Subcutaneous adipose tissue (tissue), 4 donors: ENCODE results near the gene DMXL2. TPM values are rescaled to one million over a fixed set of nuclear protein-coding genes. Genes with fewer than 3 reads are reported as not detected.

Source experiments
- total RNA-seq, 4 donors: library from RNA; depleted of rRNA; stranded (reverse); fragments of >200 nt; gene quantifications; one replicate each; pipeline ENCODE4 v1.1.0, GENCODE V29; 2016
- TF ChIP-seq, protein P1 (sequence below): fragments of 450-650 bp; IDR thresholded peaks from one replicate; pipeline ENCODE4 v1.5.1; 2016; ENCODE audit warnings: low read depth, mild to moderate bottlenecking, control low read depth, antibody characterized with exemption, moderate library complexity

DMXL2 gene
- total RNA-seq, 4 donors from 2014 or later, result 35.2 to 215 (median 77.5) TPM

DNA sequence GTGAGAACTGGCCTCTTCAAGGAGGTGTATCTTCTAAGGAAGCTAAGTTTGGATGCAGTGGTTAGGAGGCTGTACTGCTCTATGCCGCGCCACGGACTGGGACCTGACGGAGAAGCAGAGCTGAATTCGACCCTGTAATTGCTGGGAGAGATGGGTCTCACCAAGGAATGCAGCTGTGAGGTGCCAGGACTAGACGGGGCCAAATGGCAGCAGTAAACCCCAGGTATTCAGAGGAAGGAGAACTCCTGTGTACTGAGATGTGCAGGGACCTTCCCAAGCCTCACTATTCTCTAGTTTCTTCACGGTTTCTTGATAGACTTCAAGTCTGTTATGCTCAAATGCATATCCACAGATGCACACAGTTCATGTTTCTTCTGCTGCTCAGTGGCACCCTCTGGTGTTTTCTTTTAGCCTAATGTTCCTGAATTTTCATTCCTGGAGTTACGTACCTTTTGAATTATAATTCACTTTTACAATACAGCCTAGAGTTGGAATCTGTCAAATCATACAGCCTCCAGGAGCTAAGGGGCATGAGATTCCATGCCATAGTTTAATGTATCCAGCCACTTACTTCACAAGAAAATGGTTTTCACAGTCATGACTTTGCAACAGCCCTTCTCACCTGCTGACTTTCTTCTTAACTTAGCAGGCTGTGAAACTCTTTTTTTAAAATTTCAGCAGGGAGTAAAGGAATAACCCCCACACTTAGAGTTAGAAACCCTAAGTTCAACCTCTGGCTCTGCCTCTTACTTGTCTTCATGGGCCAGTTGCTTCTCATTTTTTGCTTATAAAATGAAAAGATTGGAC is 219.3 kb downstream of the DMXL2 start:
- TF ChIP-seq, protein P1, sequence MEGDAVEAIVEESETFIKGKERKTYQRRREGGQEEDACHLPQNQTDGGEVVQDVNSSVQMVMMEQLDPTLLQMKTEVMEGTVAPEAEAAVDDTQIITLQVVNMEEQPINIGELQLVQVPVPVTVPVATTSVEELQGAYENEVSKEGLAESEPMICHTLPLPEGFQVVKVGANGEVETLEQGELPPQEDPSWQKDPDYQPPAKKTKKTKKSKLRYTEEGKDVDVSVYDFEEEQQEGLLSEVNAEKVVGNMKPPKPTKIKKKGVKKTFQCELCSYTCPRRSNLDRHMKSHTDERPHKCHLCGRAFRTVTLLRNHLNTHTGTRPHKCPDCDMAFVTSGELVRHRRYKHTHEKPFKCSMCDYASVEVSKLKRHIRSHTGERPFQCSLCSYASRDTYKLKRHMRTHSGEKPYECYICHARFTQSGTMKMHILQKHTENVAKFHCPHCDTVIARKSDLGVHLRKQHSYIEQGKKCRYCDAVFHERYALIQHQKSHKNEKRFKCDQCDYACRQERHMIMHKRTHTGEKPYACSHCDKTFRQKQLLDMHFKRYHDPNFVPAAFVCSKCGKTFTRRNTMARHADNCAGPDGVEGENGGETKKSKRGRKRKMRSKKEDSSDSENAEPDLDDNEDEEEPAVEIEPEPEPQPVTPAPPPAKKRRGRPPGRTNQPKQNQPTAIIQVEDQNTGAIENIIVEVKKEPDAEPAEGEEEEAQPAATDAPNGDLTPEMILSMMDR, result no peak

DNA sequence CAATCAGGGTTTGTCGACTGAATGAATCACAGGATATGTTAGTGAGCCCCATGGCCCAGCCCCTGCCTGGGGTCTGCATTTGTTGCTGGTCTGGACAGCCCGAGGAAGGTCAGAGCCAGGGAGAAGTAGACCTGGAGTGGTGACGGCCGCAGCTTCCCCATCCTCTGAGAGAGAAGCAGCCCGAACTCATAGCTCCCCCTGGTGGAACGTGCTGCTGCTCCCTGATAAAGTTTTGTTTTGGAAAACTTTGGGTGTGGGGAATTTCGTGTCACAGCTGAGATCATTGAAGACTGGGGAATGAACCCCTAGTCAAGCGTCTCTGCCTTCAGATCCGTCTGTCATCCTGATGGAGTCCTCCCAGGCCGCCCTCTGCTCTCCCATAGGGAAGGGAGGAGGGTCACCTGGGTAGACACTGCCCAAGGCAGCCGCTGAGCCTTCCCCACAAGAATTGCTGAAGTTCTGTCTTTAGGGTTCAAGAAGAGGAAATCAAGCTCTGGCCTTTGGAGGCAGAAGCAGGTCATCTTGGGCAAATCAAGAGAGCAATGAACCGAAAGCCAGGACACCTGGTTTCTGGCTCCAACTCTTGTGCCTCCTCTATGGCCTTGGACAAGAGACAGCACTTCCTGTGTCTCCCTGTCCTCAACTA is 220.6 kb downstream of the DMXL2 start:
- TF ChIP-seq, protein P1, result no peak

DNA sequence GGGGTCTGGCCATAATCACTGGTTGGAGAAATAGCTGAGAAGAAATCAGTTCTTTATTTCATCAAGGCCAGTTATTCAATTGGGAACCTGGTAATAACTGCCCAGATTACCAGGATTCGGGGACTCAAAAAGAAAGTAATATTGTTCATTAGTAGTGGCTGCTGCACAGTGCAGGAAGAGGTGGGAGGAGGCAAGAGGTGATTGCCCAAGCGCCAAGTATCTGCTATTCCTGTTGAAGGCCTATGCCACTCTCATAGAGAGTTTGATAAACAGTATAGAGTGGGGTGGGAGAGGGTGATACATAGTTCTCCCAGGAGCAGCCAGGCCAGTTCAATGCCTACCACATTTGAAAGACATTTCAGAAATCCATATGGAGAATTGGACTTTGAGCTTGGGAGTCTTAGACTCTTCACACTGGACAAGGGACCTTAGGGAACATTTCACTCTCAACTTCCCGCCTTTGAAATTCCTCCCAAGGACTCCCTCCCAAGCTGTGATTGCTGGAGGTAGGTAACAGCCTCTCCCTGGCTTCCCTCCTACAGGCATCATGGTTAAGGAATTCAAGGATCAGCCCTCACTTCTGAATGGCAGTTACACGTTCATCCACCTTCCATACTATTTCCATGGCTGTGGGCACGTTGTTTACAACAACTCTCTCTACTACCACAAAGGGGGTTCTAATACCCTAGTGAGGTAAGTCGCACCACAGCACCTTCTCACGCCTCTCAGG is 221.4 kb downstream of the DMXL2 start:
- TF ChIP-seq, protein P1, result no peak

DNA sequence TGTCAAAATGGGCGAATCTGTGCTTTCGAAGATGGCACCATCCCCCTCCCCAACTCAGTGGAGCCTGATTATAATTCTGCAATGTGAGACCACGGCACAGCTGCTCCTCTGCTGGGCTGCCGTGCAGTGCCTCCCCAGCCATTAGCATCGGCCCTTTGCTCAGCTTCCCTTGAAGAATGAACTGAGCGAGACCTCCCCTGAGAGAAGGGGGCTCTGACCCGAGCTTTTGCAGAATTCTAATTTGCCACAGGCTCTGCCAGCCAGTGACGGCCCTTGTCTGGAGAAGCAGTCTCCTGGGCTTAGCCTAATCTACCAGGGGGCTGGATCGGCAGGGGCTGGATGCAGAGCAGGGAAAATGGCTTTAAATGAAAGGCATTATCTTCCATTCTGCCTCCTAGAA is 223.9 kb downstream of the DMXL2 start:
- TF ChIP-seq, protein P1, result no peak

Other genes starting within 250 kb of the DMXL2 start
- gene SCG3, start 58.7 kb upstream of the DMXL2 start, total RNA-seq, result not detected
- gene LYSMD2, start 114.9 kb upstream of the DMXL2 start, total RNA-seq, result 10 to 100 TPM in 1 of 4 donors, 1 to 10 TPM in 3; 5.5 to 11.1 (median 9.5) TPM
- 10 to 100 TPM in 3 of 4 donors, 1 to 10 TPM in 1; 7.9 to 12.4 (median 11.2) TPM for gene TMOD2, start 128.8 kb upstream of the DMXL2 start, total RNA-seq
- 10 to 100 TPM; 26.7 to 37.3 (median 30.2) TPM for gene TMOD3, start 206.9 kb upstream of the DMXL2 start, total RNA-seq